ENCODE results near the gene INHA. TPM values are rescaled to one million over a fixed set of nuclear protein-coding genes. Genes with fewer than 3 reads are reported as not detected.

Gene INHA
- total RNA-seq, 1 experiment from 2014 or later = 0.31 TPM

DNA sequence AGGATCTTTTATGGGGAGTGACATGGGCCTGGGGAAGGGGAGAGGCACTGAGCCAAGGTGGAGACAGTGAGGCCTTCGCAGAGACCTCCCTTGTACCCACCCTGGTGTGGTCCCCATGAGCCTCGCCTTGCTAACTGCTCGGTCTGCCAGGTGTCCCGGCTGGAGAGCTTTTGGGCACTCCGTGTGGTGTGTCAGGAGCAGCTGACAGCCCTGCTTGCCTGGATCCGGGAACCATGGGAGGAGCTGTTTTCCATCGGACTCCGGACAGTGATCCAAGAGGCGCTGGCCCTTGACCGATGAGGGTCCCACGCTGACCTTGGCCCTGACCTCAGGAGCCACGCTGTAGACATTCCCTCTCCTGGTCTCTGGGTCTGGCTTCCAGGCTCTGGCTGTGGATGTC is 43.8 kb downstream of the INHA start:
- Histone ChIP-seq H3K4me1 (ENCODE audit: insufficient read depth, low read length) (no peaks in the 10 kb centered on the region), H3K9me3 (ENCODE audit: control insufficient read depth, low read depth, low read length) (no peaks in the 10 kb centered on the region), H3K4me2 (ENCODE audit: insufficient read depth, insufficient read length, low read length) (no peak overlapping the region), H4K8ac (replicated peaks; ENCODE audit: insufficient read length, low read depth, low read length) (no peak overlapping the region), H3K23me2 (ENCODE audit: insufficient read length, low read depth, low read length, poor library complexity, severe bottlenecking) (no peaks in the 10 kb centered on the region), H4K91ac (ENCODE audit: insufficient read length, low read depth, low read length) (no peak overlapping the region), H3K56ac (ENCODE audit: insufficient read length, low read depth, low read length) (no peak overlapping the region), H2BK12ac (ENCODE audit: insufficient read length, low read depth, low read length) (no peak overlapping the region), H2AFZ (ENCODE audit: low read length) (no peak overlapping the region), H2BK20ac (ENCODE audit: low read depth, low read length, poor library complexity, severe bottlenecking) (no peak overlapping the region), H2BK120ac (ENCODE audit: low read depth, low read length, poor library complexity, severe bottlenecking) (no peak overlapping the region), H2BK5ac (ENCODE audit: insufficient read length, low read length) (no peak overlapping the region), H3K27ac (ENCODE audit: insufficient read length, low read depth, low read length) (no peak overlapping the region), H3K79me2 (ENCODE audit: insufficient read depth, low read length) (no peaks in the 10 kb centered on the region), H3K9ac (ENCODE audit: extremely low read depth, insufficient read length, low read length) (no peak overlapping the region), H2BK15ac (ENCODE audit: low read depth, low read length) (no peak overlapping the region), H3K4ac (ENCODE audit: low read depth, low read length) (no peak overlapping the region), H2AK5ac (ENCODE audit: insufficient read length, low read length) (no peak overlapping the region), H3K18ac (ENCODE audit: insufficient read length, low read depth, low read length) (no peak overlapping the region), H3K23ac (ENCODE audit: insufficient read length, low read depth, low read length) (no peak overlapping the region), H3K27me3 (ENCODE audit: insufficient read depth, low read length) (no peaks in the 10 kb centered on the region), H3K79me1 (ENCODE audit: insufficient read depth, low read depth, low read length, poor library complexity, severe bottlenecking) (no peaks in the 10 kb centered on the region), H4K5ac (ENCODE audit: insufficient read length, low read depth, low read length) (no peak overlapping the region), H4K20me1 (ENCODE audit: control insufficient read depth, insufficient read depth, insufficient read length) (no peaks in the 10 kb centered on the region), H3T11ph (ENCODE audit: low read length) (no peak overlapping the region), H3K14ac (ENCODE audit: insufficient read depth, low read length) (no peak overlapping the region)
- Mint-ChIP-seq H3K27me3 (ENCODE audit: low read depth) (no peaks in the 10 kb centered on the region), H3K4me1 (peaks cover 0 to 3% of the 10 kb centered on the region in 2 experiments; a peak in 3 of 4 replicates), H3K36me3 (ENCODE audit: insufficient read depth in 1 of 3, low read depth in 3 of 3) (peaks cover 0 to 22% (median 7%) of the 10 kb centered on the region in 3 experiments; a peak in 5 of 7 replicates), H3K9me3 (no peaks in the 10 kb centered on the region), H3K4me3 (no peak overlapping the region), H3K27ac (no peak overlapping the region)
- TF ChIP-seq, protein P1, sequence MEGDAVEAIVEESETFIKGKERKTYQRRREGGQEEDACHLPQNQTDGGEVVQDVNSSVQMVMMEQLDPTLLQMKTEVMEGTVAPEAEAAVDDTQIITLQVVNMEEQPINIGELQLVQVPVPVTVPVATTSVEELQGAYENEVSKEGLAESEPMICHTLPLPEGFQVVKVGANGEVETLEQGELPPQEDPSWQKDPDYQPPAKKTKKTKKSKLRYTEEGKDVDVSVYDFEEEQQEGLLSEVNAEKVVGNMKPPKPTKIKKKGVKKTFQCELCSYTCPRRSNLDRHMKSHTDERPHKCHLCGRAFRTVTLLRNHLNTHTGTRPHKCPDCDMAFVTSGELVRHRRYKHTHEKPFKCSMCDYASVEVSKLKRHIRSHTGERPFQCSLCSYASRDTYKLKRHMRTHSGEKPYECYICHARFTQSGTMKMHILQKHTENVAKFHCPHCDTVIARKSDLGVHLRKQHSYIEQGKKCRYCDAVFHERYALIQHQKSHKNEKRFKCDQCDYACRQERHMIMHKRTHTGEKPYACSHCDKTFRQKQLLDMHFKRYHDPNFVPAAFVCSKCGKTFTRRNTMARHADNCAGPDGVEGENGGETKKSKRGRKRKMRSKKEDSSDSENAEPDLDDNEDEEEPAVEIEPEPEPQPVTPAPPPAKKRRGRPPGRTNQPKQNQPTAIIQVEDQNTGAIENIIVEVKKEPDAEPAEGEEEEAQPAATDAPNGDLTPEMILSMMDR (conservative IDR thresholded peaks at IDR 0.05) = no peak
- no peak for DNase-seq
- no CpG with 5 or more reads among the region's 12 CpGs for WGBS (ENCODE audit: extremely low coverage, insufficient read length, low lambda C conversion rate)
